ENCODE measurements around the gene FOXL2NB.

The FOXL2NB gene

GRCh38 chr3:138947495-138948121, 591 bp downstream of the FOXL2NB start:
- peak overlapping the region; percentile 50 for H3K4me3 ChIP-seq (ENCODE audit: low read depth, low read length)
- TF ChIP-seq CTCF (conservative IDR thresholded peaks at IDR 0.05; ENCODE audit: low read depth, low read length), result no peak
- no peak for DNase-seq (ENCODE audit: low read depth)

DNA sequence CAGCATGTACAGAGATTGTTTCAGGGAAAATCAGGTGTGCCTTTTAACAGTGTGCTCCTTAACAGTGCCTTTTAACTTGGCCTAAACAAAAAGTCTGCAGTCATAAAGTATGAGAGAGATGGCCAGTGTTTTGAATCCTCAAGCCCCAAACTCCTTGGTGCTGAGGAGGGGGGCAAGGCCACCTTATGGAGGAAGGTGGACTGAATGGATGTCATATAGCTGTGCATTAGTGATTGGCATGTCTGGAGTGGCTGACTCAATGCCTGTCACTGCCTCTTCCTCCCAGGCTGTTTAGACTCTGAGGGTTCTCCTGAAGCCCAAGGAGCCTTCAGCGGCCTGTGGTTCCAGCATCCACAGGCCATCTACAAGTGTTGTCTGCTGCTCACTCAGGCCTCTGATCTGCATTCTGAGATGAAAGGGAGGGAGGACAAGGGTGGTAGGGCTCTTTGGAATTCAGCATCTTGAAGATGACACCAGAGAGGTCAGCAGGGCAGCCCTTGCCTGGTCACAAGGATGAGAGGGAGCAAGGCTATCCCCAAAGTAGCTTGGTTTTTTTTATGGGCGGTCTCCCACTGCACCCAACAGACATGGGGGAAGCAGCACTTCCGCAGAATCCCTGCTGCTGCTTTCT, 1.5 kb downstream of the FOXL2NB start:
- H3K4me3 ChIP-seq (ENCODE audit: low read depth, low read length), result no peak overlapping the region

DNA sequence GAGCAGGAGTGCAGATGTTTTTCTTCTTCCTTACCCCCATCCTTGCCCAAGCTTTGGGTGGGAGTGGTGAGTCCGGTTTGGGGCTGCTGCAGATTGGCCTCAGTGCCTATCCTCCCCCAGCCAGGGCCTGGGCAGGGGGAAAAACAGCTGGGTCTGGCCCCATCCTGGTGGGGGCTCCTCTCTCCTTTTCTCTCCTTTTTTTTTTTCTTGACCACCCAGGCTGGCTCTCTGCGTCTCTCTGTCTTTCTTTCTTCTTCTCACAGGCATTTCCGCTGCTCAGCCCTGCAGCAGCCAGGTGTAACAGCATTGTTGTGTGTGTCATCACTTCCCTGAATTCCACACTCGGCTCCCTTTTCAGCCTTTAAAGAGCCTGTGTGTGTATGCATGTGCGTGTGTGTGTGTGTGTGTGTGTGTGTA, 2.0 kb downstream of the FOXL2NB start:
- TF ChIP-seq CTCF (conservative IDR thresholded peaks at IDR 0.05; ENCODE audit: low read depth, low read length), result no peak
- H3K4me3 ChIP-seq (ENCODE audit: low read depth, low read length), result no peak overlapping the region
- no peak for DNase-seq (ENCODE audit: low read depth)

More for the DNA sequence above, 1.5 kb downstream of the FOXL2NB start:
- DNase-seq (ENCODE audit: low read depth), result no peak
- TF ChIP-seq CTCF (conservative IDR thresholded peaks at IDR 0.05; ENCODE audit: low read depth, low read length), result no peak

DNA sequence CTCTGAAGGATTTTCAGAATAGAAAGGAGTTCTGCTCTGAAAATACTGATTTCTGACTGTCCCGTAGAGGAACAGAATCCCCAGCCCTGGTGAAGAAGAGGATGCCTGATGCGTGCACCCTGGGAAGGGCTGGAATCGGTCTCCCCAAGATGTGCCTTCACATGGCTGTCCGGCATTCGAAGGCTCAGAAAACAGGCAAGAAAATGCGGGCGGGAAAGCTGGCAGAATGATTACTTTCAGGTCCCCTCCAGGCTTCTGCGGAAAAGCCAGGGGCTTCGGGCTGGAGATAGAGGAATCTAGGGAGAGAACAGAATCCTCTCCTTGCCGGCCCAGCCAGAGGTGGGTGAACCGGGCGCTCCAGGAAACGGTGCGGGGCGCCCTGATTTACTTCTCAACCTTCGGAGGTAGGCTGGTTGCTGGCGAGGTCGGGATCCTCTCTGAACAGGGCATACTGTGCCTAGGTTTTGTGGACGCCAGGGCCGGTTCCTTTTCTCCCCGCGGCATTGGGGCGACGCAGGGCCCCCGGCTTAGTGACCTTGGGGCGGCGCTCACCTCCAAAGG, 2.5 kb downstream of the FOXL2NB start:
- TF ChIP-seq CTCF (conservative IDR thresholded peaks at IDR 0.05; ENCODE audit: low read depth, low read length), result no peak
- peak overlapping the region; percentile 39 for H3K4me3 ChIP-seq (ENCODE audit: low read depth, low read length)
- DNase-seq (ENCODE audit: low read depth), result no peak

GRCh38 chr3:138950006-138950644, 3.1 kb downstream of the FOXL2NB start:
- H3K4me3 ChIP-seq (ENCODE audit: low read depth, low read length), result peak overlapping the region; percentile 39
- no peak for TF ChIP-seq CTCF (conservative IDR thresholded peaks at IDR 0.05; ENCODE audit: low read depth, low read length)
- DNase-seq (ENCODE audit: low read depth), result peak; percentile 44

- H3K4me3 ChIP-seq (ENCODE audit: low read depth, low read length), result no peak overlapping the region
- DNase-seq (ENCODE audit: low read depth), result no peak
- TF ChIP-seq CTCF (conservative IDR thresholded peaks at IDR 0.05; ENCODE audit: low read depth, low read length), result no peak
Observed at GRCh38 chr3:138950701-138951100, 3.7 kb downstream of the FOXL2NB start.
